Measurements from ENCODE around the gene COG5.

Gene COG5

GRCh38 chr7:107503687-107504086 lies 60.0 kb downstream of the COG5 start:
- Histone ChIP-seq H3K9ac (ENCODE audit: low read depth, low read length) (no peak overlapping the region), H3K27me3 (ENCODE audit: insufficient read depth, low read length) (no peaks in the 10 kb centered on the region), H3K9me3 (ENCODE audit: insufficient read depth, low read depth, low read length) (peaks cover 5% of the 10 kb centered on the region)

GRCh38 chr7:107502797-107503196 lies 60.9 kb downstream of the COG5 start:
- WGBS: 100% methylated on average over 1 of the region's 2 CpGs
- peaks cover 3% of the 10 kb centered on the region for H3K9me3 ChIP-seq (ENCODE audit: insufficient read depth, low read depth, low read length)
- H3K9ac ChIP-seq (ENCODE audit: low read depth, low read length): no peak overlapping the region
- H3K27me3 ChIP-seq (ENCODE audit: insufficient read depth, low read length): no peaks in the 10 kb centered on the region
- H3K27ac ChIP-seq (ENCODE audit: low read depth, low read length): no peak overlapping the region
- no peaks in the 10 kb centered on the region for H3K4me1 ChIP-seq (ENCODE audit: insufficient read depth, low read length)
- no peaks in the 10 kb centered on the region; the same call in 1 of the 2 replicates for H3K36me3 ChIP-seq (ENCODE audit: insufficient read depth, low read length)
- H3K4me3 ChIP-seq (ENCODE audit: low read length): no peak overlapping the region

More at GRCh38 chr7:107503687-107504086, 60.0 kb downstream of the COG5 start:
- no peak overlapping the region for H3K4me3 ChIP-seq (ENCODE audit: low read length)
- H3K36me3 ChIP-seq (ENCODE audit: insufficient read depth, low read length): no peaks in the 10 kb centered on the region; the same call in 1 of the 2 replicates
- no peak overlapping the region for H3K27ac ChIP-seq (ENCODE audit: low read depth, low read length)
- H3K4me1 ChIP-seq (ENCODE audit: insufficient read depth, low read length): no peaks in the 10 kb centered on the region

- Histone ChIP-seq H3K27me3 (ENCODE audit: insufficient read depth, low read length) (no peaks in the 10 kb centered on the region), H3K9me3 (ENCODE audit: insufficient read depth, low read depth, low read length) (no peaks in the 10 kb centered on the region), H3K27ac (ENCODE audit: low read depth, low read length) (no peak overlapping the region), H3K9ac (ENCODE audit: low read depth, low read length) (no peak overlapping the region), H3K36me3 (ENCODE audit: insufficient read depth, low read length) (no peaks in the 10 kb centered on the region), H3K4me1 (ENCODE audit: insufficient read depth, low read length) (no peaks in the 10 kb centered on the region), H3K4me3 (ENCODE audit: low read length) (no peak overlapping the region)
- WGBS: 93% methylated on average over 3 of the region's 3 CpGs
These were observed 61.6 kb downstream of the COG5 start for GRCh38 chr7:107502154-107502553.

GRCh38 chr7:107501593-107501992 lies 62.1 kb downstream of the COG5 start:
- Histone ChIP-seq H3K9ac (ENCODE audit: low read depth, low read length) (no peak overlapping the region), H3K4me3 (ENCODE audit: low read length) (no peak overlapping the region), H3K4me1 (ENCODE audit: insufficient read depth, low read length) (no peaks in the 10 kb centered on the region), H3K36me3 (ENCODE audit: insufficient read depth, low read length) (no peaks in the 10 kb centered on the region), H3K27me3 (ENCODE audit: insufficient read depth, low read length) (no peaks in the 10 kb centered on the region), H3K27ac (ENCODE audit: low read depth, low read length) (no peak overlapping the region), H3K9me3 (ENCODE audit: insufficient read depth, low read depth, low read length) (no peaks in the 10 kb centered on the region)
- WGBS: no CpG with 5 or more reads among the region's 1 CpG

GRCh38 chr7:107499731-107500130 lies 64.0 kb downstream of the COG5 start:
- no peaks in the 10 kb centered on the region for H3K27me3 ChIP-seq (ENCODE audit: insufficient read depth, low read length)
- H3K4me3 ChIP-seq (ENCODE audit: low read length): no peak overlapping the region
- no peak overlapping the region for H3K9ac ChIP-seq (ENCODE audit: low read depth, low read length)
- H3K27ac ChIP-seq (ENCODE audit: low read depth, low read length): no peak overlapping the region
- H3K4me1 ChIP-seq (ENCODE audit: insufficient read depth, low read length): no peaks in the 10 kb centered on the region
- 98% methylated on average over 4 of the region's 4 CpGs for WGBS
- no peaks in the 10 kb centered on the region for H3K36me3 ChIP-seq (ENCODE audit: insufficient read depth, low read length)
- H3K9me3 ChIP-seq (ENCODE audit: insufficient read depth, low read depth, low read length): no peaks in the 10 kb centered on the region

- Histone ChIP-seq H3K9ac (ENCODE audit: low read depth, low read length) (no peak overlapping the region), H3K36me3 (ENCODE audit: insufficient read depth, low read length) (no peaks in the 10 kb centered on the region), H3K9me3 (ENCODE audit: insufficient read depth, low read depth, low read length) (no peaks in the 10 kb centered on the region), H3K4me1 (ENCODE audit: insufficient read depth, low read length) (no peaks in the 10 kb centered on the region), H3K27ac (ENCODE audit: low read depth, low read length) (no peak overlapping the region), H3K27me3 (ENCODE audit: insufficient read depth, low read length) (no peaks in the 10 kb centered on the region), H3K4me3 (ENCODE audit: low read length) (no peak overlapping the region)
These were observed 68.2 kb downstream of the COG5 start for GRCh38 chr7:107495516-107495915.

- no peak overlapping the region for H3K4me3 ChIP-seq (ENCODE audit: low read length)
These were observed 68.8 kb downstream of the COG5 start for GRCh38 chr7:107494884-107495283.

GRCh38 chr7:107494315-107494751 lies 69.4 kb downstream of the COG5 start:
- Histone ChIP-seq H3K36me3 (ENCODE audit: insufficient read depth, low read length) (no peaks in the 10 kb centered on the region), H3K9me3 (ENCODE audit: insufficient read depth, low read depth, low read length) (no peaks in the 10 kb centered on the region), H3K9ac (ENCODE audit: low read depth, low read length) (no peak overlapping the region), H3K4me3 (ENCODE audit: low read length) (no peak overlapping the region), H3K4me1 (ENCODE audit: insufficient read depth, low read length) (no peaks in the 10 kb centered on the region), H3K27me3 (ENCODE audit: insufficient read depth, low read length) (no peaks in the 10 kb centered on the region), H3K27ac (ENCODE audit: low read depth, low read length) (no peak overlapping the region)
- WGBS: 80% methylated on average over 1 of the region's 3 CpGs

More at GRCh38 chr7:107494884-107495283, 68.8 kb downstream of the COG5 start:
- Histone ChIP-seq H3K9me3 (ENCODE audit: insufficient read depth, low read depth, low read length) (no peaks in the 10 kb centered on the region), H3K36me3 (ENCODE audit: insufficient read depth, low read length) (no peaks in the 10 kb centered on the region), H3K27me3 (ENCODE audit: insufficient read depth, low read length) (no peaks in the 10 kb centered on the region), H3K9ac (ENCODE audit: low read depth, low read length) (no peak overlapping the region), H3K4me1 (ENCODE audit: insufficient read depth, low read length) (no peaks in the 10 kb centered on the region), H3K27ac (ENCODE audit: low read depth, low read length) (no peak overlapping the region)
- WGBS: 89% methylated on average over 6 of the region's 6 CpGs

- no peaks in the 10 kb centered on the region for H3K36me3 ChIP-seq (ENCODE audit: insufficient read depth, low read length)
- no peak overlapping the region for H3K4me3 ChIP-seq (ENCODE audit: low read length)
- WGBS: 91% methylated on average over 2 of the region's 2 CpGs
- H3K4me1 ChIP-seq (ENCODE audit: insufficient read depth, low read length): no peaks in the 10 kb centered on the region
- no peaks in the 10 kb centered on the region for H3K9me3 ChIP-seq (ENCODE audit: insufficient read depth, low read depth, low read length)
- H3K27ac ChIP-seq (ENCODE audit: low read depth, low read length): no peak overlapping the region
- H3K27me3 ChIP-seq (ENCODE audit: insufficient read depth, low read length): no peaks in the 10 kb centered on the region
- H3K9ac ChIP-seq (ENCODE audit: low read depth, low read length): no peak overlapping the region
These were observed 70.8 kb downstream of the COG5 start for GRCh38 chr7:107492875-107493274.

- no peaks in the 10 kb centered on the region for H3K36me3 ChIP-seq (ENCODE audit: insufficient read depth, low read length)
- H3K4me1 ChIP-seq (ENCODE audit: insufficient read depth, low read length): no peaks in the 10 kb centered on the region
- no peaks in the 10 kb centered on the region for H3K27me3 ChIP-seq (ENCODE audit: insufficient read depth, low read length)
- no peak overlapping the region for H3K9ac ChIP-seq (ENCODE audit: low read depth, low read length)
- no peak overlapping the region for H3K4me3 ChIP-seq (ENCODE audit: low read length)
- 93% methylated on average over 2 of the region's 3 CpGs for WGBS
- no peak overlapping the region for H3K27ac ChIP-seq (ENCODE audit: low read depth, low read length)
- H3K9me3 ChIP-seq (ENCODE audit: insufficient read depth, low read depth, low read length): no peaks in the 10 kb centered on the region
These were observed 77.7 kb downstream of the COG5 start for GRCh38 chr7:107486041-107486440.

- Histone ChIP-seq H3K36me3 (ENCODE audit: insufficient read depth, low read length) (no peaks in the 10 kb centered on the region), H3K9ac (ENCODE audit: low read depth, low read length) (no peak overlapping the region), H3K4me3 (ENCODE audit: low read length) (no peak overlapping the region), H3K27ac (ENCODE audit: low read depth, low read length) (no peak overlapping the region), H3K27me3 (ENCODE audit: insufficient read depth, low read length) (no peaks in the 10 kb centered on the region), H3K4me1 (ENCODE audit: insufficient read depth, low read length) (no peaks in the 10 kb centered on the region), H3K9me3 (ENCODE audit: insufficient read depth, low read depth, low read length) (no peaks in the 10 kb centered on the region)
- 100% methylated on average over 1 of the region's 1 CpG for WGBS
These were observed 81.1 kb downstream of the COG5 start for GRCh38 chr7:107482571-107482970.

- H3K9ac ChIP-seq (ENCODE audit: low read depth, low read length): no peak overlapping the region
- H3K27me3 ChIP-seq (ENCODE audit: insufficient read depth, low read length): no peaks in the 10 kb centered on the region
- H3K27ac ChIP-seq (ENCODE audit: low read depth, low read length): no peak overlapping the region
- no peaks in the 10 kb centered on the region for H3K4me1 ChIP-seq (ENCODE audit: insufficient read depth, low read length)
- no peaks in the 10 kb centered on the region for H3K9me3 ChIP-seq (ENCODE audit: insufficient read depth, low read depth, low read length)
- no peak overlapping the region for H3K4me3 ChIP-seq (ENCODE audit: low read length)
- WGBS: 100% methylated on average over 1 of the region's 3 CpGs
- no peaks in the 10 kb centered on the region for H3K36me3 ChIP-seq (ENCODE audit: insufficient read depth, low read length)
These were observed 82.8 kb downstream of the COG5 start for GRCh38 chr7:107480932-107481331.

All from HUES64 (cell line).